Measurements from ENCODE around the gene KIRREL3.
"Not testable (repeated sequence)": the region's sequence is repeated elsewhere in the genome, so short reads cannot be mapped to it uniquely, and the experiment has no call there.

KIRREL3 gene

DNA sequence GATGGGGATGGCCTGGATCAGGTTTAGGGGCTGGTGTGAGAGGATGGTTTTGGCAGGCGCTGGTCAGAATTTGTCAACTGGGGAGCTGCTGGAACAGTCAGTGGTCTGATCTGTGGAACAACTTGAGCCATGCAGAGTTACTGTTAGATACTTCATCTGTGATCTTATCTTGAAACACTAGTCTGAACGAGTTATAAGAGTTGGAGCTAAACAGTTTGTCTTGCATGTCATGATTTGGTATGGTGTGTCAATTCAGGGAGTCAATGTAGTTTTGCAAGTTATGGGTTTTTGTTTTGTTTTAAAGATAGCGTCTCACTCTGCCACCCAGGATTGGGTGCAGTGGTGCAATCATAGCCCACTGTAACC, 591.0 kb downstream of the KIRREL3 start:
- DNase-seq, result no peak

- DNase-seq, result no peak
These were observed 591.5 kb downstream of the KIRREL3 start for GRCh38 chr11:126408901-126409619.

- no peak for DNase-seq
These were observed 592.1 kb downstream of the KIRREL3 start for GRCh38 chr11:126408496-126408895.

DNA sequence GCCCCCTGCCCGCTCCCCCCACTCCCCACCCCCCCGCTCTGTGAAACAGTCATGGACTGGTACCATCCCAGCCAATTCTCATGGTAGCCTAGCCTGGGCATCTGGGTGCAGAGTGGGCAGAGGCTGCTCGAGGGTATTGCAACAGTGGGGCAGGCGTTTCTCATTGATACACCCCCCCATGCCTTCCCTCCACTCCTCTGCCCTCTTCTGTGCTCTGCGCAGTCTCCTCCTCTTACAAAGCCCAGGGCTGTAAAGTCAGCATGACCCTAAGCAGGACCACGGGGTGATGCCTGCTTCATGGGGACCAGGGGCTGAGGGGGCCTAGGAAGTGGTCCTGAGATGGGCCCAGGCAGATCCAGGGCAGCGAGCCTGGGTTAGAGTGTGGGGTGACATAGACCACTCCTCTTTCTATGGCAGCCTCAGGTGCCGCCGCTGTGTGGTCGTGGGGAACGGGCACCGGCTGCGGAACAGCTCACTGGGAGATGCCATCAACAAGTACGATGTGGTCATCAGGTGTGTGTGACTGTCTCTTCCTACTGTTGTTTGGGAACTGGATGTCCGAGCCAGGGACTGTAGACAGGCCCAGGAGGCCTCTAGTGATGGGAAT, 592.8 kb downstream of the KIRREL3 start:
- no peak for DNase-seq

- DNase-seq, result no peak
These were observed 593.5 kb downstream of the KIRREL3 start for GRCh38 chr11:126407101-126407521.

- DNase-seq, result no peak
These were observed 594.2 kb downstream of the KIRREL3 start for GRCh38 chr11:126406368-126406767.

GRCh38 chr11:126405906-126406305, 594.7 kb downstream of the KIRREL3 start:
- no peak for DNase-seq

GRCh38 chr11:126405374-126405773, 595.2 kb downstream of the KIRREL3 start:
- no peak for DNase-seq

DNA sequence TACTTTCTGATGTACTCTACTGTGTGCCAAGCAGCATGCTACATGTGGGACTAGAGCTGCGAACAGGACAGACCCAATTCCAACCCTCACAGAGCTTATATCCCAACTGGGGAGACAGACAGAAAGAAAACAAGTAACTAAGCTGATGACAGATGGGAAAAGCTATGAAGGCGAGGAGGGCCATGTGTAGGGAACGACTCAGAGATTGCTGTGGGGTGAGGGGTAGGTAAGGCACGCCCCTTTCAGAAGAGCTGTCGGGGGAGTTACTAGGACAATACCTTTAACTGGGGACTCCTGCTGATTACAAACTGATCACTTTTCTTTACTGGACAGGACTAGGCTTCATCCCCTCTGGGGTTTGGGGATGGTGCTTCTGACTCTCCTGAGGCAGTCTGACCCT, 596.2 kb downstream of the KIRREL3 start:
- no peak for DNase-seq

DNA sequence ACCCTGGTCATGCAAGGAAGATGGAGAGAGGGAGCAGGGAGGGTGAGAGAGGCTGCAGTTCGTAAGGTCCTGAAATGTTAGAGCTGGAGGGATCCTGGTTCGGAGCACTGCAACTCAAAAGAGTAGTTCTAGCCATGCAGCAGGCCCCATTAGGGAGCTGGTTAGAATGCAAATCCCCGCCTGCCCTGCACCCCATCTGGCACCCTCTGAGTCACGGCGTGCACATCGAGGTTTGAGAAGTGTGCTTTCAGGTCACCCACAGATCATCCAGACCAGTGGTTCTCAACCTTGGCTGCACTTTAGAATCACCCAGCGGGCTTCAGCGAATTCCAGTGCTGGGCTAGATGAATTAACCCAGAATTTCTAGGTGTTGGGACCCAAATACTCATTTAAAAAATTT, 596.9 kb downstream of the KIRREL3 start:
- DNase-seq, result no peak

DNA sequence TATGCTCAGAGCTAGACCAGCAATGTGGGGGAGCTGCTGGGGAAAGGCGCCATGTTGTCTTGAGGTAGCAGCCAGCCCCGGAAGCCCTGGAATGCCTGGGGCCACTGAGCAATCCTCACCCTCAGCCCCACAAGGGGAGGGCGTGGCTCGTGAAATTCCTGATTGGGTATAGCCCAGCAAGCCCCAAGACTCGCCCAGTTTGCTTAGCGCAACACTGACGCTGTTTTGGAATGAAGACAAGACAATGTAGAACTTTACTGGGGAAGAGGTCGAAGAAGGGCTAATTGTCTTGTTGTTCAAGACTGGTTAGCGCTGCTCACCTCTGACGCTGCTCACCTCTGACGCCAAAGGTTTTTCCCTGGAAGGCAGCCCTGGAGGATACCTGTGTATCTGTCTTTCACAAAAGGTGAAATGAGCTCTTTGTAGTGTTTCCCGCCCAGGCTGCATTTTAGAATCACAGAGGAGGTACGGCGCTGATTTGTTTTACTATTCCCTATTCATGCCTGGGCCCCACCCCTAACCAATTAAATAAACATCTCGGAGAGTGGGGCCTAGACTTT, 597.5 kb downstream of the KIRREL3 start:
- no peak for DNase-seq

- DNase-seq, result no peak
These were observed 600.1 kb downstream of the KIRREL3 start for GRCh38 chr11:126400479-126400878.

DNA sequence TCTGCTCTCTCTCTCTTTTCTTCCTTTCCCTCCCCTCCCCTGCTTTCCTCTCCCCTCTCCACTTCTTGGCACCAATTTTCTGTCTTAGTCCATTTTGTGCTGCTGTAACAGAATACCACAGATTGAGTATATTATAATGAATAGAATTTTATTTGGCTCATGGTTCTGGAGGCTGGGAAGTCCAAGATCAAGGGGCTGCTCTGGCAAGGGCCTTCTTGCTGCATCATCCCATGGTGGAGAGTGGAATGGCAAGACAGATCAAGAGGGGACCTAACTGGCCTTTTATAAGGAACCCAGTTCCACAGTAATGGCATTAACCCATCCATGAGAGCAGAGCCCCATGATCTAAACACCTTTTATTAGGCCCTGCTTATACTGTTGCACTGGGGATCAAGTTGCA, 600.6 kb downstream of the KIRREL3 start:
- DNase-seq, result no peak

DNA sequence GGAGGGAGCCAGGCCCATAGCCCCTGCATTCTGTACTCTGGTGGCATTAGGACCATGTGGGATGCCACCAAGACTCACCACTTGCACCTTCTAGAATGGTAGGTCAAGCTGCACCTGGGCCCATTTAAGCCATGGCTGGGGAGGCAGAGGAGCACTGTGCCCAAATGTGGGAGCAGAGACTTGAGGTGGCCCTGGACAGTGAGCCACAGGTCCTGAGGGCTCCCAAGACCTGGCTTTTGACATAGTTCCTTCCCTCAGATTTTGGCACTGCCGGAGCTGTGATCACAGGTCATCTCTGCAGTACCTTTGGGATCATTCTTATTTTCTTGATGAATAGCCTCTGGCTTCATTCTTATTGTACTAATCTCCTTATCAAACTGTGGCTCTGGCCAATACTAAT, 601.8 kb downstream of the KIRREL3 start:
- no peak for DNase-seq

- DNase-seq, result no peak
These were observed 602.3 kb downstream of the KIRREL3 start for GRCh38 chr11:126398296-126398695.

- no peak for DNase-seq
These were observed 603.6 kb downstream of the KIRREL3 start for GRCh38 chr11:126396965-126397364.

GRCh38 chr11:126396266-126396665, 604.3 kb downstream of the KIRREL3 start:
- DNase-seq, result not testable (repeated sequence)

- not testable (repeated sequence) for DNase-seq
These were observed 604.8 kb downstream of the KIRREL3 start for GRCh38 chr11:126395784-126396183.

GRCh38 chr11:126394634-126395072, 605.9 kb downstream of the KIRREL3 start:
- DNase-seq, result not testable (repeated sequence)

DNA sequence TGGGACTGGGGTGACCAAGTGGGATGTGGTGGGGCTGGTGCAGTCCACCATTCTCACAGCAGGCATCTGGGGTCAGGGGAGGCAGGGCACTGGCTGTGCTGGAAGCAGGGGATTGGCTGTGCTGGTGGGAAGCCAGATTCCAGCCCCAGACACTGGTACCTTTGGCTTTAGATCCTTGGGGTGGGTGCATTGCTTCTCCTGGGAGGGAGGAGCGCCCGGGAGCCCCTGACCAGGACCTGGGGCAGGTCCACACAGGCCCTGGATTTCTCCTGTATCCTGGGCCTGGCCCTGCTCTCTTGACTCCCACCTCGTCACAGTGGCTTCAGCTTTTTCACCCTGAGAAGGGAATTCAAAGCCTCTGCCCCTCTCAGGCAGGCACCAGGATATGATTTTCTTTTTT, 606.5 kb downstream of the KIRREL3 start:
- DNase-seq, result no peak

GRCh38 chr11:126393143-126393542, 607.4 kb downstream of the KIRREL3 start:
- DNase-seq, result no peak

GRCh38 chr11:126392633-126393013, 607.9 kb downstream of the KIRREL3 start:
- no peak for DNase-seq

DNA sequence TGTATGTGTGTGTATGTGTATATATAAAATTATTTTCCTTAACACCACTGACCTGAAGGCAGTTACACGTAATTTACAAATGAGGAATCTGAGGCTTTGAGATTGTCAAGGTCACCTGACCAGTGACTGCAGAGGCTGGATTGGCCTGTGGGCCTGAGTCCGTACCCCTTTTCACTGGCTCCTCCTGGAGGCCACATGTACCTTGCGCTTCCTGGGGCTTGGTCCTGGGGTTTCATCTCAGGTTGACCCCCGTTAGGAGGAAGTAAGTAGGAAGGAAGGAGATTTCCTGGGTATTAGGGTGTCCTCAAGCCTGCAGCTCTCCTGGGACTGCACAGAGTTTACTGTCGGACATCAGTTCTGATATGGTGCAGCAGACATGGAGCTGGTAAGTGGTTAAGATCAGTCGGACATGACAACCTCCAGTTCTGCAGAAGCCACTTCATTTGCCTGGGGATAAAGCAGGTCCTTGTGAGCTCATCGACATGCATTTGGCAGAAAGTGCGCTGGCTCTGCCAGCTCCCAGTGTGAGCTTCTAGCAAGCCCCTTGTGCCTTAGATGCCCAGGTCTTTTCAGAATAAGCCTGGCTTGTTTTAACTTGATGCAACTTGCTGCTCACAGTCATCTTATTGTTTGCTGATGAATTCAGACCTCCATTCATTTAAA, 608.5 kb downstream of the KIRREL3 start:
- no peak for DNase-seq
